ENCODE results near the gene ZSWIM3. TPM values are rescaled to one million over a fixed set of nuclear protein-coding genes. Genes with fewer than 3 reads are reported as not detected.

The ZSWIM3 gene
- total and polyA plus RNA-seq, 2 of the 13 experiments (the other 11 are each of a cell fraction or from before 2014, with no cell fraction given), result 5.2 to 5.8 TPM

- TF ChIP-seq AHDC1 (CRISPR knock-in tag; IDR thresholded peaks at IDR 0.05; ENCODE audit: borderline replicate concordance), result no peak
- no peak for TF ChIP-seq MIER2 (CRISPR knock-in tag; IDR thresholded peaks at IDR 0.05)
- TF ChIP-seq ZNF451 (CRISPR knock-in tag; IDR thresholded peaks at IDR 0.05), result no peak
- TF ChIP-seq SIX1 (CRISPR knock-in tag; IDR thresholded peaks at IDR 0.05; ENCODE audit: borderline replicate concordance), result no peak
- no peak for TF ChIP-seq ZFP41 (CRISPR knock-in tag; IDR thresholded peaks at IDR 0.05; ENCODE audit: borderline replicate concordance)
- TF ChIP-seq ZBTB40 (IDR thresholded peaks at IDR 0.05), result no peak
- TF ChIP-seq ZBTB40 (CRISPR knock-in tag; IDR thresholded peaks at IDR 0.05), result peak; percentile 35; the same call in 1 of the 2 replicates
- TF ChIP-seq HIVEP1 (CRISPR knock-in tag; IDR thresholded peaks at IDR 0.05), result peak; percentile 49; the same call in 1 of the 2 replicates
- no peak for TF ChIP-seq KLF13 (CRISPR knock-in tag; IDR thresholded peaks at IDR 0.05)
- TF ChIP-seq HIC2 (CRISPR knock-in tag; IDR thresholded peaks at IDR 0.05; ENCODE audit: low read depth), result no peak
Measured at GRCh38 chr20:45909336-45909808, 52.0 kb downstream of the ZSWIM3 start (continued).

Measured in HepG2 (cell line).